Measurements from ENCODE around the gene GPR171.

DNA sequence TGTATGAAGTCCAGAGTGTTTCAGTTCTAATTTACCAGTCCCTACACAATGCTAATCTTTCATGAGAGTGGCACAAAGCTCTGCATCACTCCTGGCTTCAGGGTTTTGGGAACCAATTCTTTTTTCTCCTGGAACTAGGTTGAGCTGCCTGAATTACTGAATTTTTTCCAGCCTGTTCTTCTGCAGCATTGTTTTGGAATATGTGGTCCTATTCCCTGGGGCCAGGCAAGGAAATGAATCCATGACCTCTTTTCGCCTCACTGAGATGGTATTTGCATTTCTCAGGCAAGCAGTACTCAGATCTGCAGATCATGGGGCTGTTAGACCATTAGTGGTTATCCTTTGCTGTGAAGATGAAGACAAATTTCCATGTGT lies 25.6 kb upstream of the GPR171 start:
- TF ChIP-seq CTCF (IDR thresholded peaks at IDR 0.05; ENCODE audit: insufficient read depth, low read depth, low read length) = no peak
- no peak for TF ChIP-seq EZH2 (IDR thresholded peaks at IDR 0.05; ENCODE audit: insufficient read depth, low read length)

Data from astrocyte (in vitro differentiated cells and primary cell).